ENCODE results near the gene IFITM10. TPM values are rescaled to one million over a fixed set of nuclear protein-coding genes. Genes with fewer than 3 reads are reported as not detected.

Gene IFITM10
- total and polyA plus RNA-seq, 2 donors (not counting 1 experiment from before 2014, with no cell fraction given): 0.09 to 1.7 TPM

DNA sequence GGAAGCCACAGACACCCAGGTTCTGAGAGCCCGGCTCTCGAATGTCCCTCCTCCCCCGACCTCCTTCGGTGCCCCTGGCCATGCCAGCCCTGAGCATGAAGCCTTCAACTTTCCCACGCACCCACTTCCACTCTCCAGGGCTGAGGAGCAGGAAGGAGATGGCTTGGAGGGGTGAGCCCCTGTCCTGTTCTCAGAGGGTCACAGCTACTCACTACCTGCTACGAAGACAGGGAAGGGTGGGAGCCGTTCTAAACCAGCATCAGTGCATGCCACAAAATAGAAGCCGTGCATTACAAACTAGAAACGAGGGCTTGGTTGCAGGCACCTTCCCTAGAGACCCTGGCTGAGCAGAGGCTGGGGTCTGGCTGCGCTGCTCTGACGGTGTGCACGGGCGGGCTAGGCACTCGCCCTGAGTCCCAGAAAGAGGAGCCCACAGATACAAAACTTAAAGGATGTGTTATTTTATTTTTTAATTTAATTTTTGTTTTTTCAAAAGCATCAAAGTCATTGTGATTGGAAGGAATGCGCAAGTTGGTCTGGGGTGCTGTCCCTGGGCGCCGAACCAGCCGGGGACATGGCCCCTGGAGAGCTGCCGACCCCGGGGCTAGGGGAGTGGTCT lies 57.6 kb downstream of the IFITM10 start:
- Histone ChIP-seq H3K9me3 (ENCODE audit: control extremely low read depth in 1 of 3, control insufficient read depth in 2 of 3, insufficient read depth in 1 of 3, low read length in 2 of 3) (no peaks in the 10 kb centered on the region), H3K79me2 (ENCODE audit: control insufficient read depth, insufficient read depth, low read length) (no peaks in the 10 kb centered on the region), H3K27me3 (replicated peaks in 1 of 4; ENCODE audit: control extremely low read depth in 1 of 4, control insufficient read depth in 3 of 4, insufficient read depth in 4 of 4, low read length in 3 of 4) (peaks cover 0 to 48% (median 6%) of the 10 kb centered on the region in 4 experiments), H4K20me1 (ENCODE audit: control insufficient read depth, insufficient read depth, low read length, poor library complexity, severe bottlenecking) (no peaks in the 10 kb centered on the region), H3K4me2 (replicated peaks; ENCODE audit: low read depth, low read length, poor library complexity, severe bottlenecking) (peak overlapping the region; percentile 79), H3K27ac (ENCODE audit: low read length in 2 of 2) (no peak overlapping the region), H3K4me1 (ENCODE audit: control insufficient read depth in 2 of 2, insufficient read depth in 2 of 2, low read length in 2 of 2) (peaks cover 8 to 14% of the 10 kb centered on the region in 2 donors), H3K36me3 (replicated peaks in 1 of 2; ENCODE audit: control extremely low read depth in 1 of 2, control insufficient read depth in 1 of 2, extremely low read depth in 1 of 2, insufficient read depth in 2 of 2, low read length in 1 of 2) (no peaks in the 10 kb centered on the region), H2AFZ (ENCODE audit: insufficient read depth, low read depth, low read length, poor library complexity, severe bottlenecking) (peak overlapping the region; percentile 89), H3K4me3 (ENCODE audit: control extremely low read depth in 1 of 5, extremely low read depth in 1 of 5, insufficient read depth in 1 of 5, low read depth in 2 of 5, low read length in 4 of 5) (no peak overlapping the region), H3K9ac (ENCODE audit: low read length) (no peak overlapping the region)
- TF ChIP-seq, protein P1, sequence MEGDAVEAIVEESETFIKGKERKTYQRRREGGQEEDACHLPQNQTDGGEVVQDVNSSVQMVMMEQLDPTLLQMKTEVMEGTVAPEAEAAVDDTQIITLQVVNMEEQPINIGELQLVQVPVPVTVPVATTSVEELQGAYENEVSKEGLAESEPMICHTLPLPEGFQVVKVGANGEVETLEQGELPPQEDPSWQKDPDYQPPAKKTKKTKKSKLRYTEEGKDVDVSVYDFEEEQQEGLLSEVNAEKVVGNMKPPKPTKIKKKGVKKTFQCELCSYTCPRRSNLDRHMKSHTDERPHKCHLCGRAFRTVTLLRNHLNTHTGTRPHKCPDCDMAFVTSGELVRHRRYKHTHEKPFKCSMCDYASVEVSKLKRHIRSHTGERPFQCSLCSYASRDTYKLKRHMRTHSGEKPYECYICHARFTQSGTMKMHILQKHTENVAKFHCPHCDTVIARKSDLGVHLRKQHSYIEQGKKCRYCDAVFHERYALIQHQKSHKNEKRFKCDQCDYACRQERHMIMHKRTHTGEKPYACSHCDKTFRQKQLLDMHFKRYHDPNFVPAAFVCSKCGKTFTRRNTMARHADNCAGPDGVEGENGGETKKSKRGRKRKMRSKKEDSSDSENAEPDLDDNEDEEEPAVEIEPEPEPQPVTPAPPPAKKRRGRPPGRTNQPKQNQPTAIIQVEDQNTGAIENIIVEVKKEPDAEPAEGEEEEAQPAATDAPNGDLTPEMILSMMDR (IDR thresholded peaks at IDR 0.05): no peak
- no peak for TF ChIP-seq EZH2 (IDR thresholded peaks at IDR 0.05; ENCODE audit: borderline replicate concordance, insufficient read depth, low read depth, low read length, poor library complexity, severe bottlenecking)
- H3K4me3 Mint-ChIP-seq: no peak overlapping the region
- POLR2A ChIA-PET: interaction anchor here (1.7 kb wide), 1 partner anchor 140 kb away, joined by 12 read pairs; no protein-coding TSS in a partner anchor
- 37% methylated on average over 12 of the region's 20 CpGs for WGBS (ENCODE audit: insufficient coverage)
- H3K27me3 Mint-ChIP-seq: peaks cover 39% of the 10 kb centered on the region
- DNase-seq (no peak), ATAC-seq (ENCODE audit: low read depth) (no peak)
- H3K9me3 Mint-ChIP-seq (ENCODE audit: insufficient read depth): no peaks in the 10 kb centered on the region
- no peak overlapping the region for H3K27ac Mint-ChIP-seq
- peaks cover 5% of the 10 kb centered on the region for H3K4me1 Mint-ChIP-seq
- CTCF ChIA-PET: interaction anchor here (0.7 to 6.4 kb wide), 25 partner anchors 9 to 463 kb away, joined by 3 to 394 read pairs (median 7); partner anchors contain the start of genes H19, SYT8 and TNNI2
- intact Hi-C loops (cut with micrococcal nuclease): loop anchor here (5.0 kb wide), 1 partner anchor 41 kb away; no protein-coding TSS in a partner anchor

Data from B cell (primary cell).